Heart left ventricle (tissue), 16 donors: ENCODE results near the gene IL1RAPL1. TPM values are rescaled to one million over a fixed set of nuclear protein-coding genes. Genes with fewer than 3 reads are reported as not detected.

Source experiments
- ATAC-seq, 4 donors: fragments of 200-7000 bp; cut with Tn5 transposase; one replicate each; pipeline ENCODE4 v1.9.1; 2020 to 2022; ENCODE audit warnings: moderate library complexity in 4 of 4, mild to moderate bottlenecking in 3 of 4, moderate number of reproducible peaks in 1 of 4
- DNase-seq, 5 donors: peaks; one replicate each; pipeline ENCODE4 v3.0.0-alpha.2; 2020
- H3K27ac ChIP-seq, 12 donors: fragments of 200-600 bp; sonication (generic) in 4 of 12; one replicate each; pipeline versions ENCODE4 v1.5.0 to v1.8.0; 2016 to 2022; ENCODE audit warnings: mild to moderate bottlenecking in 2 of 12
- H3K27me3 ChIP-seq, 9 donors: fragments of 200-600 bp; sonication (generic) in 2 of 9; one replicate each; pipeline versions ENCODE4 v1.5.1 to v1.8.0; 2016 to 2022; ENCODE audit warnings: mild to moderate bottlenecking in 3 of 9
- H3K36me3 ChIP-seq, 9 donors: fragments of 200-600 bp; sonication (generic) in 2 of 9; one replicate each; pipeline versions ENCODE4 v1.5.0 to v1.8.0; 2018 to 2022; ENCODE audit warnings: mild to moderate bottlenecking in 2 of 9
- H3K4me1 ChIP-seq, 12 donors: fragments of 200-600 bp; sonication (generic) in 4 of 12; one replicate each; pipeline versions ENCODE4 v1.5.0 to v1.8.0; 2016 to 2022; ENCODE audit warnings: mild to moderate bottlenecking in 3 of 12
- H3K4me3 ChIP-seq, 12 donors: fragments of 200-600 bp; sonication (generic) in 4 of 12; one replicate each; pipeline versions ENCODE4 v1.5.0 to v1.8.0; 2017 to 2022; ENCODE audit warnings: mild to moderate bottlenecking in 9 of 12, moderate library complexity in 4 of 12
- H3K9me3 ChIP-seq, 12 donors: fragments of 200-600 bp; sonication (generic) in 4 of 12; one replicate each; pipeline versions ENCODE4 v1.5.0 to v1.8.0; 2016 to 2022; ENCODE audit warnings: mild to moderate bottlenecking in 1 of 12
- POLR2A ChIP-seq, 2 donors: fragments of 450-650 bp; IDR thresholded peaks; one replicate each; pipeline ENCODE4 v1.6.1; 2017; ENCODE audit warnings: antibody characterized with exemption in 2 of 2, mild to moderate bottlenecking in 2 of 2, moderate library complexity in 2 of 2
- WGBS, 4 donors: extraction: QIAGEN DNeasy Blood & Tissue Kit in 2 of 4; methylation state at CpG; one replicate each; pipeline versions ENCODE4 v1.1.5 to v1.1.7; 2013 to 2018; 5-methylcytosine and 5-hydroxymethylcytosine counted together
- intact Hi-C, 10 donors: fragments of 100-400 bp; cut with DNase I; formaldehyde crosslinking; loops; one replicate each; pipeline versions ENCODE4 v1.11.1 to v1.14.2; 2022
- polyA plus RNA-seq, 2 donors: library from polyadenylated mRNA; stranded (reverse); fragments of 200-250 nt; gene quantifications; one replicate each; pipeline ENCODE4 v1.2.3, GENCODE V29; 2013
- total RNA-seq, 9 donors: library from RNA; depleted of rRNA in 2 of 9; stranded (reverse); fragments of >200 nt in 2 of 9; fragmentation: NEBNext Ultra II Directional in 3 of 9; extraction: Animal tissue kit (Norgen Biotek cat#: 25700) in 3 of 9; gene quantifications; one replicate each; pipeline versions ENCODE4 v1.1.0 to v1.2.4, GENCODE V29; 2016 to 2023
- TF ChIP-seq, protein P1 (sequence below), 12 donors: fragments of 200-600 bp; sonication (generic) in 4 of 12; IDR thresholded peaks; one replicate each; pipeline versions ENCODE4 v1.5.0 to v1.8.0; 2018 to 2022; ENCODE audit warnings: antibody characterized with exemption in 12 of 12, mild to moderate bottlenecking in 5 of 12
- donor health status: ischemic (EF 13 %, LVEDD 7.1; RV severe dilation, severe dysfunction).
- donor health status: healthy with polysubstance abuse.
- donor health status: DM: no; HTN: yes; CAD: no.
- donor health status: DM: no; HTN: no; CAD: no.
- donor health status: ischemic (EF 25% LVEDD 6.9; RV normal size, moderate dysfunction).
- donor health status: ischemic (EF 25% LVEDD 5.7; RV mildly dilated, moderate dysfunction).
- donor health status: healthy.
- donor health status: DM: yes; HTN: yes; CAD: no.
- donor health status: ischemic (EF 35%, LVEDD 5.7; RV mildly dilated, moderate dysfunction).
- donor health status: nonischemic (EF 11% LVEDD 7.7; RV severe dilation, severe dysfunction).
- donor health status: DM: yes; HTN: yes; CAD: no.
- donor health status: PGD.
- donor health status: ischemic (EF 29% LVEDD 5.4; RV normal size, mild dysfunction).
- donor health status: nonischemic (EF 23%, LVEDD 6.1; RV moderate dilation, normal function).

The IL1RAPL1 gene
- total and polyA plus RNA-seq, 11 donors: 0.42 to 4.7 (median 2.3) TPM

DNA sequence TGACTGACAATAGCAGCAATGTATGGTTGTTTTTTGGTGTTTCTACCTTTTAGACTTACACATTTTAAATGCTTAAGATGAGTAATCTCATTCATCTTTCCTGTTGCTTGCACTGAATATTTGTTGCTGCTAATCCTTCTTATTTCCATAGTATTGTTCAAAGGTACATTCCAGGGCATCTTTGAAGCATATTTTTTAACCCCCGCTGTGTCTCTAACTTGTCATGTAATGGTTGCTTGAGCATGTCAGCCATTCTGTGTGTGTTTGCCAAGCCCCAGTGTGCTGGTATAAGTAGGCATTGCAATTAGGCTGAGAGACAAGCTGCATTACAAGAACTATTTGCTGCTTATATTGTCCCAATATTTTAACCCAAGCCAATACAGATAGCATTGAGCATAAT is 87.9 kb downstream of the IL1RAPL1 start:
- peaks cover 0 to 4% (median 0%) of the 10 kb centered on the region in 12 donors for H3K9me3 ChIP-seq
- no peaks in the 10 kb centered on the region for H3K4me1 ChIP-seq
- 0% methylated on average over 1 of the region's 1 CpG for WGBS, 4 donors
- TF ChIP-seq POLR2A (IDR thresholded peaks at IDR 0.05): no peak
- TF ChIP-seq, protein P1, sequence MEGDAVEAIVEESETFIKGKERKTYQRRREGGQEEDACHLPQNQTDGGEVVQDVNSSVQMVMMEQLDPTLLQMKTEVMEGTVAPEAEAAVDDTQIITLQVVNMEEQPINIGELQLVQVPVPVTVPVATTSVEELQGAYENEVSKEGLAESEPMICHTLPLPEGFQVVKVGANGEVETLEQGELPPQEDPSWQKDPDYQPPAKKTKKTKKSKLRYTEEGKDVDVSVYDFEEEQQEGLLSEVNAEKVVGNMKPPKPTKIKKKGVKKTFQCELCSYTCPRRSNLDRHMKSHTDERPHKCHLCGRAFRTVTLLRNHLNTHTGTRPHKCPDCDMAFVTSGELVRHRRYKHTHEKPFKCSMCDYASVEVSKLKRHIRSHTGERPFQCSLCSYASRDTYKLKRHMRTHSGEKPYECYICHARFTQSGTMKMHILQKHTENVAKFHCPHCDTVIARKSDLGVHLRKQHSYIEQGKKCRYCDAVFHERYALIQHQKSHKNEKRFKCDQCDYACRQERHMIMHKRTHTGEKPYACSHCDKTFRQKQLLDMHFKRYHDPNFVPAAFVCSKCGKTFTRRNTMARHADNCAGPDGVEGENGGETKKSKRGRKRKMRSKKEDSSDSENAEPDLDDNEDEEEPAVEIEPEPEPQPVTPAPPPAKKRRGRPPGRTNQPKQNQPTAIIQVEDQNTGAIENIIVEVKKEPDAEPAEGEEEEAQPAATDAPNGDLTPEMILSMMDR (IDR thresholded peaks at IDR 0.05): no peak
- DNase-seq (no peak), ATAC-seq (no peak)
- no peak overlapping the region for H3K4me3 ChIP-seq
- H3K27ac ChIP-seq: no peak overlapping the region
- intact Hi-C loops: no loop called here
- no peaks in the 10 kb centered on the region for H3K36me3 ChIP-seq
- H3K27me3 ChIP-seq: no peaks in the 10 kb centered on the region

DNA sequence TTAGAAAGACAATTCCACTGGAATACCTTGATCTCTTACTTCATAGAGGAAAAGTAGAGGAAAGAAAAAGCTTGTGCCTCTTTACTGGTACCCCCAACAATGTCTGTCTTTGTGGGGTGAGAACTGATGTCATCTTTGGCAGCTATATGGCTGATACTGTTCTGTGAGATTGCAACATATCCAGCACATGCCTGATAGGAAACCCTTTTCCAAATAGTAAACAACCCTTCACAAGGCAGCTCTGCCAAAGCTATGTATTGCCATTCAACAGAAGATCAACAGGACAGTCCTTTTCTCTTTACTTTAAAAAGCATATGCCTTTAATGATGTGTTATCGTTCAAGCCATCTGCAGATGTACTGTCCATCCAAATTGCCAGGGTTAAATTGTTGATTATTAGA is 105.9 kb downstream of the IL1RAPL1 start:
- WGBS, 4 donors: 79 to 87% (median 83%) methylated on average over 1 of the region's 1 CpG
- Histone ChIP-seq H3K27ac (no peak overlapping the region), H3K27me3 (no peaks in the 10 kb centered on the region), H3K9me3 (no peaks in the 10 kb centered on the region), H3K4me3 (no peak overlapping the region), H3K36me3 (no peaks in the 10 kb centered on the region), H3K4me1 (no peaks in the 10 kb centered on the region)
- intact Hi-C loops: no loop called here
- DNase-seq (no peak), ATAC-seq (no peak)
- TF ChIP-seq, protein P1 (IDR thresholded peaks at IDR 0.05): no peak
- TF ChIP-seq POLR2A (IDR thresholded peaks at IDR 0.05): no peak

DNA sequence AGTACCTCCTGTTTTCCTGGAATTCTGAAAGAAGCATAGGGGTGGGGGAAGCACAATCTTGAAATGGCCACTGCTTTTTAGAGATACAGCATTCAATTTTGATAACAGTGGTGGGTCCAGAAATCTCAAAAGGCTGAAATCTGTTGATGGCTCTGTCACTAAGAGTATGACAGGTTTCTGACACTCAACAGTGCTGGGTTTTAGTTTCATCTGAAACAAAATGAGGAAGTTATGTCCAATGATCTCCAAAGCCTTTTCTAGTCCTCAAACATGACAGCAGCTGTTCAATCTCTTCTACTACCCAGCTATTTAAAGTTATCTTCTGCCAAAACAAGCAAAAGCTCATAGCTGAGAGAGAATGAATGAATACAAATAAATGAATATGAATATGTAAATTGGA is 110.5 kb downstream of the IL1RAPL1 start:
- no peaks in the 10 kb centered on the region for H3K36me3 ChIP-seq
- H3K4me3 ChIP-seq: no peak overlapping the region
- intact Hi-C loops: no loop called here
- H3K4me1 ChIP-seq: no peaks in the 10 kb centered on the region
- ATAC-seq: no peak
- no peaks in the 10 kb centered on the region for H3K27me3 ChIP-seq
- H3K27ac ChIP-seq: no peak overlapping the region
- TF ChIP-seq, protein P1 (IDR thresholded peaks at IDR 0.05): no peak
- TF ChIP-seq POLR2A (IDR thresholded peaks at IDR 0.05): no peak
- DNase-seq: no peak
- H3K9me3 ChIP-seq: no peaks in the 10 kb centered on the region

DNA sequence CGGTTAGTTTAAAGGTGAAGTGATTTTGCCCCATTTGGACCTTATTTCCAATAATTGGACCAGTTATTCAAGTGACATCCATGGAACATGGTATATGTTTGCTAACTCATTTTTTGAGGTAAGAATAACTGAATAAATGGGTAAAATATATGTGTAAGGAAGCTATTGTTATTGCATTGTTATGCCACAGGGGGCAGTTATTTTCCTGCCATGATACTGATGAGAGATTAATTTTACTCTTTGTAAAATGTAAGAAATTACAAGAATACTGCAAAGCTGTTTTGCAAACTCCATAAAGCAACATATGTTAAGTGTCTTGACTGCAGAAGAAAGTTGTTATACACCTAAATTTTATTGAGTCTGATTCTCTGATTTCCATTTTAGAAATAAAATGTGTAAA is 114.0 kb downstream of the IL1RAPL1 start:
- ATAC-seq (no peak), DNase-seq (no peak)
- H3K4me3 ChIP-seq: no peak overlapping the region
- WGBS, 4 donors: 88 to 100% (median 97%) methylated on average over 1 of the region's 1 CpG
- H3K27me3 ChIP-seq: no peaks in the 10 kb centered on the region
- H3K27ac ChIP-seq: no peak overlapping the region
- H3K9me3 ChIP-seq: no peaks in the 10 kb centered on the region
- H3K36me3 ChIP-seq: no peaks in the 10 kb centered on the region
- H3K4me1 ChIP-seq: no peaks in the 10 kb centered on the region
- intact Hi-C loops: no loop called here
- no peak for TF ChIP-seq POLR2A (IDR thresholded peaks at IDR 0.05)
- TF ChIP-seq, protein P1 (IDR thresholded peaks at IDR 0.05): peak in 1 of 12 donors; percentile 10
